GM23338 (cell line): ENCODE results near the gene DLX5.

Experiments used
- CREB1 ChIP-seq: fragments of 250-450 bp; sonication (Bioruptor Pico); IDR thresholded peaks from 2 replicates; pipeline ENCODE4 v1.5.0; 2020; ENCODE audit warnings: low read depth, mild to moderate bottlenecking, moderate library complexity
- CTCF ChIP-seq, 2 experiments: fragments of 200-600 bp in 1 of 2; sonication (generic) in 1 of 2; conservative IDR thresholded peaks; 2 replicates each; pipeline versions ENCODE4 v1.5.1 to v1.6.1; 2016 to 2017; ENCODE audit warnings: antibody characterized with exemption in 2 of 2, low read depth in 2 of 2, mild to moderate bottlenecking in 2 of 2, moderate library complexity in 1 of 2
- EZH2 ChIP-seq: fragments of 200-600 bp; sonication (generic); IDR thresholded peaks from one replicate; pipeline ENCODE4 v1.8.0; 2017; ENCODE audit warnings: antibody characterized with exemption, mild to moderate bottlenecking, low read depth; ENCODE audit not compliant: unreplicated experiment
- EZH2phosphoT487 ChIP-seq: fragments of 200-600 bp; sonication (generic); IDR thresholded peaks from one replicate; pipeline ENCODE4 v1.8.1; 2018; ENCODE audit warnings: antibody characterized with exemption; ENCODE audit not compliant: unreplicated experiment
- JUNB ChIP-seq: IDR thresholded peaks from one replicate; pipeline ENCODE4 v1.6.1; 2016; ENCODE audit warnings: antibody characterized with exemption; ENCODE audit not compliant: unreplicated experiment
- NANOG ChIP-seq: IDR thresholded peaks from 2 replicates; pipeline ENCODE4 v1.6.1; 2016; ENCODE audit warnings: antibody characterized with exemption, borderline replicate concordance
- POLR2AphosphoS5 ChIP-seq: IDR thresholded peaks from 2 replicates; pipeline ENCODE4 v1.6.1; 2016; ENCODE audit warnings: antibody characterized with exemption, low read depth
- REST ChIP-seq: IDR thresholded peaks from one replicate; pipeline ENCODE4 v1.6.1; 2018; ENCODE audit warnings: antibody characterized with exemption; ENCODE audit not compliant: unreplicated experiment
- STAT1 ChIP-seq: IDR thresholded peaks from one replicate; pipeline ENCODE4 v1.6.1; 2016; ENCODE audit warnings: antibody characterized with exemption; ENCODE audit not compliant: unreplicated experiment
- ZNF331 ChIP-seq: fragments of 250-450 bp; sonication (Bioruptor Pico); IDR thresholded peaks from 2 replicates; pipeline ENCODE4 v1.5.0; 2020; ENCODE audit warnings: low read depth, mild to moderate bottlenecking, moderate library complexity
- ZNF462 ChIP-seq: fragments of 250-450 bp; sonication (Bioruptor Pico); IDR thresholded peaks from 2 replicates; pipeline ENCODE4 v1.5.0; 2020; ENCODE audit warnings: mild to moderate bottlenecking, moderate library complexity

- TF ChIP-seq REST (no peak), EZH2 (no peak), CTCF (conservative IDR thresholded peaks at IDR 0.05; ENCODE audit: low read depth in 2 of 2) (no peak), POLR2AphosphoS5 (no peak), NANOG (no peak), CREB1 (CRISPR knock-in tag) (no peak), EZH2phosphoT487 (no peak), JUNB (no peak), STAT1 (no peak), ZNF331 (CRISPR knock-in tag) (no peak), ZNF462 (CRISPR knock-in tag) (no peak)
These were observed 38.6 kb downstream of the DLX5 start for GRCh38 chr7:96985992-96986391.
